DMS 273 (cell line): ENCODE results near the gene BCCIP.

Experiments used
- DNase-seq: peaks from one replicate; lab custom pipeline; 2025; ENCODE audit not compliant: unreplicated experiment; lab: John Stamatoyannopoulos, UW

BCCIP gene

DNA sequence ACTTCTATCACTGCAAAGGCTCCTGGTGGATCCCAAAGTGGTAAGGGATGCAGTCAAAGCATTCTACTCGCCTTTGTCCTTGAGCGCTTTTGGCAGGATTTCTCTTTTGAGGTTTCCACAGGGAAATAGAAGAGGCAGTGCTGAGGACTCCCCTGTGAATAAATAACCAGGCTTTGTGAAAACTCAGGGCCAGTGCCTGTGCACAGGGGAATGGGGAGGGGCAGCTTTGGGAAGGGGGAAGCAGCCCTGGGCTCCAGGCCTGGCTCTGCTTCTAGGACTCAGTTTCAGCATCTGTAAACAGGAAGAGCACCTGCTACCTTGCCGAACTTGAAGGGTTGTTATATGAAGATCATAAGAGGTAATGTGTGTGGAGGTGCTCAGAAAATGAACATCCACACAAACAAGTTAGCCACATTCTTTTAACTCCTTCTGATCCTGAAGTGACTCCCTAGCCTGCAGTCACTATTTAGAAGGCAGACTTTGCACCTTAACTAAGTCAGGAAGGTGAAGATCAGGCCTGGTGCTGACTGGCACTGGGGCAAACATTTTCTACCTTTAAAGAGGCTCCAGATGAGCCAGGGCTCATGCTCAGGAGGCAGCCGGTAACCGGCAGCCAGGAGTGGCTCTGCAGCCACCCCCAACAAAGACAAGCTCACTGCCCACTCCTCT lies 25.2 kb upstream of the BCCIP start:
- no peak for DNase-seq

DNA sequence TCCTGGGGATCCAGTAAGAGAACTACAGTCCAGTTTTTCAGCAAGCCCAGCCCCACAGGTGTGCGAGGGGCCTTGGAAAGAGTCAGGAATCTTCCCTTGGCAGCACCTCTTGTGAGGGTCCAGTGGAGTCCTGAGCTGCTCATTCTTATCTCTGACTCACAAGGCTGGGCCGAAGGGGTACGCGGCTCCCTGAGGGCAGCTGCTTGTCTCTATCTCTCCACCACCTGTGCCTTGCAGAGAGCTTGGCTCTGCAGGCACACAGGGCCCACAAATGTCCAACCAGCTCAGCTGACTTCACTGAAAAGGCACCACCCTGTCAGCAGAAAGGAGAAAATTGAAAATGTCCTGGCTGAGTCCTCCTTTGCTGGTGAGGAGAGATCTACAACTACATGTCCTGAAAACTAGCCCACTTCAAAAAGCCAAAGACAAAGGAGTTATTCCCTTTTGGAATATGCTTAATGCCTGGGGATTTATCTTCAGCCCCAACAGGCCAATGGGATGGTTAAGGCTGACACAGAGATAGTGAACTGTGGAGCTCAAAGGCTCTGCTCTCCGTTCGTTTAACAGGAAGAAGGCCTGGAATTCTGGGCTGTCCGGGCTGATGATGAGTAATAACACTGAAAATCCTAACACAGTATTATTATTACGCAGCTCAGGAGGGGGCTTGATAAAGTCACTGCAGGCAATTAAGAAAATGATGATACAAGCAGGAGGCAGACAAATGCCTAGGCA lies 23.7 kb upstream of the BCCIP start:
- no peak for DNase-seq

GRCh38 chr10:125801574-125801973 lies 21.8 kb upstream of the BCCIP start:
- DNase-seq: no peak

- DNase-seq: no peak
Observed at GRCh38 chr10:125802131-125802530, 21.2 kb upstream of the BCCIP start.

DNA sequence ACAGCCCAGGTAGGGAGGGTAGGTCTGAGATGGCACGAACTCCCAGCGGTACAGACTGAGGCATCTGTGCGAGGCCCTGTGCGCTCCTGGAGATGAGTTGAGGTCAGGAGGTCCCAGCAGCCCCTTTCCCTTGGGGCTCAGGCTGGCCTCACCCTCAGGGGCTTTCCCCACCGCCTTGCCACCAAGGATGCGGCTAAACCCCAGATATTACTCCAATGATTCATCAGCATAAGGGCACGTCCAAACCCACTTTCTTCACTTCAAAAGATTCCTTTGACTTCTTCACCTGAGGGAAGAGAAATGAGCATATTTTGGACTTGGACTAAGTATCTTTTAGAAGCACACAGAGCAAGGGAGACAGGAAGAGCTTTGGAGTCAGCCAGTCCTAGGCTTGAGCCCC lies 20.6 kb upstream of the BCCIP start:
- no peak for DNase-seq

DNA sequence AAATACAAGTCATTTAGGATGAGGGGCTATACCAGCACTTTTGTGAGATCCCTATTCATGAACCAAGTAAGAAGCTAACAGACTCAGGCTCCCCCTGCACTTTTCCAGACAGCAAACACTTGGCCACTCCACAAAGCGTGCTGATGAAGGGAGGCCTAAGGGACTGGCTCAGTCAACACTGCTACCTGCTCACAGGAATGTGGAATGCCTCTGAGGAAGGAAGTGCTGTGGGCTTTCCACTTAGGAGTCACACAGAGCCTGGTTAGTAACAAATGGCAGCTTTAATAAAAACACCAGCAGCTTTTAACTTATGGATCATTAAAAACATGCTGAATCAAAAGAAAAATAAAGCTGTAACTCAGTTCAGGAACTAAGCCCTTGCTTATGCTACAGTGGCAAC lies 15.3 kb upstream of the BCCIP start:
- DNase-seq: no peak

DNA sequence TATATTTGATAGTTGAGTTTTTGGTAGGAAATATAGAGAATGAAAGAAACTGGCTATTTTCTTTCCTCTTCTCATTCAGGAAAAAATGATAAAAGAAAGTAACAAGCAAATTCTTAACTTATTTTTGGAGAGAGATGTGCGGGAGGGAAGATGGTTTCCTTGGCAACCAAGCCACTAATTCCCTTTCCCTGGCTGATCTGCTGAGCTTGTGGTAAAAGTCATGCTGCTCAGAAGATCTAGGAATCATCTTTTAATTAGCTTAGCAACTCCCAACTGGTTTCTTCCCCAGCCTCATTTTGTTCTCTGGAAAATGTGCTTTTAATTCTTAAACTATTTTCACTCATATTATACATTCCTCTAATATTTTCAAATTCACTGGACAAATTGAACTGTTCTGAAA lies 12.1 kb upstream of the BCCIP start:
- no peak for DNase-seq

GRCh38 chr10:125812128-125812750 lies 11.1 kb upstream of the BCCIP start:
- DNase-seq: no peak

DNA sequence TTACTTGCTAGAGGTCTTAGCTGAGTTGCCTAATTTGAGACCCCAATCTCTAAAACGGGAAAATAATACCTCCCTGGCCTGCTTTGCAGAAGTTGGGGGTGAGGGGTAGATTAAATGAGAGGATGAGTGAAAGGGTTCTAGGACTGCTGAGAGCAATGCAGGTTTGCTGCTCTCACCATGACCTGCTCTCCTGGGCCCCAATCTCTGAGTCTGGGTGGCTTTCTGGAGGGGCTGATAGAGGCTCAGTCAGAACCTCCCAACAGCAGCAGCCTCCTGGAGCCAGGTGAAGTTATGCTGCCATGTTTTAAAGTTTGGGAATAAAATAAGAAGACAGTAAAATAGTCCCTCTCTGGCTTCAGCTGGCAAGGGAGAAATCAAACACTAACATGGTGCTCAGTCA lies 7.6 kb upstream of the BCCIP start:
- DNase-seq: no peak

GRCh38 chr10:125816548-125816947 lies 6.8 kb upstream of the BCCIP start:
- DNase-seq: no peak

DNA sequence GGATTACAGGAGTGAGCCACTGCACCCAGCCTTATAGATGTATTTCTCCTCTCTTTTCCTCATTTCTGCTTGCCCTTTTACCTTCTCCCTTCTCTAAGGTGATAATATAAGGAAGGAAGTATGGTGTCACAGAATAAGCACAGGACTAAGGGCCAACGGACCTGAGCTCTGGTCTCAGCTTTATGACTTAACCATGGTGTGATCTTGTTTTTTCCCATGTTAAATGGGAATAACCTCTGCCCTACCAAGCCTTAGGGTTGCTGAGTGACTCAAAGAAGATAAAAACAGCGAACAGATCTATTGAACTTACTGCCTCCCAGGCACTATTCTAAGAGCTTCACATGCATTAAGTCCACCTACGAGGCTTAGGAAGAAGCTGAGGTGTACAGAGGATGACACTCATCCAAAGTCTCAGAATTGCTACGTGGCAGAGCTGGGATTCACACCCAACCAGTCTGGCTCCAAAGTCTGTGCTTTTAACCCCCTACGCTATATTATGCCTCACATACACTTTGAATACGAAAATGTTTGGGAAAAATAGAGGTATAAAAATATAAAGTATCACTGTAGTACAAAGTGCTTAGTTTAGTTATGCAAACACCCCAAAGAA lies 5.9 kb upstream of the BCCIP start:
- no peak for DNase-seq

- DNase-seq: no peak
Observed at GRCh38 chr10:125820701-125821100, 2.6 kb upstream of the BCCIP start.

GRCh38 chr10:125823663-125824251 lies 411 bp downstream of the BCCIP start:
- peak; percentile 17 for DNase-seq

DNA sequence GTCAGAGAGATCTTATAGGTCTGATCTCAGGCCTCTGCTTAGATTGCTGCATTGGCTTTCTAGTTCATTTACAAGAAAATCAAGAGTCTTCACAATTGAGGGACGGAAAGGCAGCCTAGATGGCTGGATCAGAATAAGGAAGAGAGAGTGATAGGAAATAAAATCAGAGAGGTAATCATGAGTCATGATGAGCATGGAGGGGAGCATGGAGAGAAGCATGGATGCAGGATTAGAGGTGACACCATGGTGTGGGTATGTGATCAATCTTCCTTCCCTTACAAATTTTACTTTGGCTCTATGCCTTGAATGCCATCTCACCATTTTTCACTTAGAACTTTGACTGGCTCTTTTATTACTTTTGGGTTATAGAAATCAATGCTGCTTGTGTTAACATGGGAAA lies 1.4 kb downstream of the BCCIP start:
- DNase-seq: no peak

DNA sequence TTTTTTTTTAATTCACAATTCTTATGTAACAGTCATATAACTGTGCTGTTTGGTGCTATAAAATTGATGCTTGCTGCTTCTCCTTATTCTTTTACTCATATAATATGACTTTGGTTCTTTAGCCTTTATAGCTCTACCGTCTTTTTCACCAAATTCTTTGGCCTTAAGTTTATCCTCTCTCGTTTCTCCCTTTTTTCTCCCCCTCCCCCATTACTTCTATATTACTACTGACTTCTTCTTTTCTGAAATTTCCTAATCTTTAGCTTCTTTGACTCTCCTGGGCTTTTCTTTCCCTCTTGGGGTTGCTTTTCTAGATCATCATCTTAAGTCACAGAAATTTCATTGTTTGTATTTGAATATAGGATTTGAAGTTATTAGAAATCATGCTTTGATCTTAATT lies 3.8 kb downstream of the BCCIP start:
- no peak for DNase-seq

DNA sequence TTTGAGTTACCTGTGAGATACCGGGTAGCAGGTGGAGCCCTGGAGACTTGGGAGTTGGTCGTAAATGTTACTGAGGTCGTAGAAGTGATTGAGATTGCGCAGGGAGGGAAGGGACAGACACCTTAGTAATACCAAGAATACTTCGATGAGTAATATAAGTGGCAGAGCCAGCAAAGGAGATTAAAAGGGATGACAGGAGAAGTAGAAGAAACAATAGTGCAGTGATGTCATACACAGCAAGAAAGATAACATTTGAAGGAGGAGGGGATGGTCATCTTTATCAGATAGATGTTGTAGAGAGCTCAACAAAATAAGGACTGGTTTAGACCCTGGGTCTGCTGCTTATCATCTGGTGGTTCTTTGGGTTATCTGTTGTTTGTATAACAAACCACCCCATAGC lies 5.0 kb downstream of the BCCIP start:
- DNase-seq: no peak

DNA sequence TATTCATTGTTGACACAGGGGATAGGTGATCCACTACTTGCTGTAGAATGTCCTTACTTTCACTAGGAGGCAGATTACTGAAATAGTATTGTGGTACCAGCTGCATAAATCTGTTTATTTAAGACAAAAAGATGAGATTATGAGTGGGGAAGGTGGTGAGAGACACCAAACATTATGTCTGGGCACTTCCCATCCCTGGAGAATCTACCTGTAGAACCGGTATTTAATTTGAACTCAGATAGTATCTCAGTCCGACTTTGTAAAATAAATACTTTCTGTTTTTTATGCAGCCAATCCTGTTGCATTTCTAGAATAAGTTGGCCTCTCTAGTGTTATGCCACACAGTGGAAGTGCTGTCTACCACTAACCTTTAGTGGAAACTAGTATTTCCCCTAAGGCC lies 13.4 kb downstream of the BCCIP start:
- DNase-seq: no peak

GRCh38 chr10:125838802-125839575 lies 15.6 kb downstream of the BCCIP start:
- no peak for DNase-seq

DNA sequence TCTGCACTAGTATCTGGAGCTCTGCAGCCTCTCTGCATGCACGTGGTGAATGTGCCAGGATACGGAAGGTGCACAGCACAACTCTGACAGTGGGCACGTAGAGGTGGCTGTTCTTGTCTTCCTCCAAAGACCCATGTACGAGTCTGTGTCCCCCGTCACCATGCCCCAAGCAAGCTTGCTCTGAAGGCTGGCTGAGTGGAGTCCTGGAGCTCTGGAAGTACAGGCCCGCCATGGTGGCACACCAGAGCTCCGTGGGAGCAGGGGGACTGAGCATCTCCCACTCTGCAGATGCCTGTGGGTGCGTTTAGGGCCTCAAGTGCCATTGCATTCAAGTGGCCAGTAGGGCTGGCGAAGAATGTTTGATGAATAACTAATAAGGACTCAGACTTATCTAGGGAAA lies 17.1 kb downstream of the BCCIP start:
- no peak for DNase-seq

DNA sequence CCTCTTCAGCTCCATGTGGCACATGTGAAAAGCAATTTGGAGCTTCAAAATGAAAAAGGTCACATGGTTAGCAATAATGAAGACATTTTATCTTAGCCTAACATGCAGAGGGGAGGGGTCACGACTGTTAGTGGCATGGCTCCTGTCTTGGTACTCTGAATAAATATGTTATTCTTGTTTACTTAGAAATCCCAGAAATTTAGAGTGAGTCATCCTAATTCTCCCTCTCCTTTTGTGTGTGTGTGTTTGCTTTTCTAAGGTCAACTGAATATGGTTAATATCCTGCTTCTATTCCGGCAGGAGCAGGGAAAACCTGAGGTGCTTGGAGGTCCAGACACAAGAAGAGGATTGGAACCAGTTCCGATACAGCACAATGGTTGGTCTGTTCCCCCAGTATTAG lies 17.6 kb downstream of the BCCIP start:
- DNase-seq: no peak
